Measurements from ENCODE around the gene ANXA5. TPM values are rescaled to one million over a fixed set of nuclear protein-coding genes. Genes with fewer than 3 reads are reported as not detected.
A peak's percentile ranks its signal among the peaks of the same experiment; 100 is the strongest.
"Not testable (repeated sequence)": the region's sequence is repeated elsewhere in the genome, so short reads cannot be mapped to it uniquely, and the experiment has no call there.

The ANXA5 gene
- total RNA-seq, 1 experiment from 2014 or later, result 442 TPM

DNA sequence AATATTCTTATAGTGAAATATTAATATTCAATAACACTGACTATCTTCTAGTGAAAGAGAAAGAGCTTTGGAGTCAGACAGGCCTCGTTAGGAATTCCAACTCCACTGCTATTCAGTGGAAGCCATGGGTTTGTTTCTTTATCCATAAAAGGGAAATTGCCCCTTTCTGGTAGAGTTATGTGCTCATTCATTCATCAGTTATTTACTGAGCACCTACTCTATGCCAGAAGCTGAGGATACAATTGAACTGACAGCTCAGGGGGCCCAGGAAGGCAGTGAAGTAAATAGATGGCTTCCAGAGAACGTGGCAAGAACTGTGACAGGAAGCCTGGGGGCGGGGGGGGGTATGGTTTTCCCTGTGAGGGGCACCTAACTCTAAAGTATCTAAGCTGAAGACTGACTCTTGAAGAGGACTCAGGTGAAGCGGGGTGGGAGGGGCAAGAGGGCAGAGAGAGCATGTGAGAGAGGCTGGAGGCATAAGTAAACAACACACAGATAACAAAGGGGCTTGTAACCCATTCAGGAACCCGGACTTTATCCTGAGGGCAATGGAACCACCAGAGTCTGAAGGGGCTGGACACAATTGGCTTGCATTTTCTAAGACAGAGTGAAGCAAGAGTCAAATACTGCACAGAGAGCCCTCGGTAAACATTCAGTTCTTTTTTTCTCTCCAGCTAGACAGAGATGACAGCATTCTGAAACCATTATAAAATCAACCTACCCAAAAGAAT is 20.3 kb downstream of the ANXA5 start:
- no peaks in the 10 kb centered on the region for H3K27me3 ChIP-seq
- H3K9me3 ChIP-seq (replicated peaks), result no peaks in the 10 kb centered on the region
- no peak for DNase-seq
- no peak overlapping the region for H3K4me3 ChIP-seq
- no peaks in the 10 kb centered on the region for H3K4me1 ChIP-seq
- H3K36me3 ChIP-seq, result peaks cover 90% of the 10 kb centered on the region
- H3K27ac ChIP-seq, result no peak overlapping the region

- Histone ChIP-seq H3K4me3 (no peak overlapping the region), H3K4me1 (no peaks in the 10 kb centered on the region), H3K36me3 (peaks cover 90% of the 10 kb centered on the region), H3K9me3 (replicated peaks) (no peaks in the 10 kb centered on the region), H3K27ac (no peak overlapping the region), H3K27me3 (no peaks in the 10 kb centered on the region)
- no peak for DNase-seq
Measured at GRCh38 chr4:121675715-121676114, 21.1 kb downstream of the ANXA5 start.

DNA sequence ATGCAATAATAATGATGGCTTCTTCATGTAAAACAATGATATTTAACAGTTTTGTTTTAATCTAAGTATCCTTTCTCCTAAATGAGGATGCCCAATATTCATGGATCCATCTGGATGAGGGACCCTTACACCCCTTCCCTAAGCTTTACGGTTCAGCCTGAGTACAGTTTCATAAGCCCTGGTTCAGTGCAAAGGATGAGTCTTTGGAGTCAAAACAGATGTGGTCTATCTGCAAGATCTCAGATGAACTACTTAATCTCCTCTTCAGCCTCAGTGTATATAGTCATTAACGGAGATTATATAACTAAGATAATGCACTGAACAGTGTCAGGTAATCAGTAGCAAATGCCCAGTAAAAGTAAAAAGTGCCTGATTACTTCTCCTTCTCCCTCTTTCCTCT is 22.1 kb downstream of the ANXA5 start:
- peaks cover 90% of the 10 kb centered on the region for H3K36me3 ChIP-seq
- H3K27me3 ChIP-seq, result no peaks in the 10 kb centered on the region
- no peak overlapping the region for H3K4me3 ChIP-seq

DNA sequence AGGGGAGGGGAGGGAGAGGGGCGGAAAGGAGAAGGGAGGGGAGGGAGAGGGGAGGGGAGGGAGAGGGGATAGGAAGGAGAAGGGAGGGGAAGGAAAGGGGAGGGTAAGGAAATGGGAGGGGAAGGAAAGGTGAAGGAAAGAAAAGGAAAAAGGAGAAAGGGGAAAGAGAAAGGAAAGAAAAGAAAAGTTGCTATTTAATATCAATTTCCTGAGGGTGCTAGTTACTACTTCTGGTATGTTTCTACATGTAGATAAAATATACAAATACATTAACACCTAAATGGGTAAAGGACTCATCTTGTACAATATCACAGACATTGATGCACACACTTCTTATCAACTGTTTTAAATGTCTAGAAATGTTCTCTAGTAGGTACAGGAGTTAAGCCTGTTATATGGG is 22.6 kb downstream of the ANXA5 start:
- H3K4me1 ChIP-seq, result no peaks in the 10 kb centered on the region
- no peaks in the 10 kb centered on the region for H3K27me3 ChIP-seq
- DNase-seq, result no peak
- no peak overlapping the region for H3K4me3 ChIP-seq
- H3K27ac ChIP-seq, result no peak overlapping the region
- H3K36me3 ChIP-seq, result peaks cover 90% of the 10 kb centered on the region
- H3K9me3 ChIP-seq (replicated peaks), result no peaks in the 10 kb centered on the region

More for the DNA sequence above, 22.1 kb downstream of the ANXA5 start:
- Histone ChIP-seq H3K9me3 (replicated peaks) (no peaks in the 10 kb centered on the region), H3K4me1 (no peaks in the 10 kb centered on the region), H3K27ac (no peak overlapping the region)
- DNase-seq, result no peak

GRCh38 chr4:121669163-121669550 is 27.6 kb downstream of the ANXA5 start:
- no peaks in the 10 kb centered on the region for H3K4me1 ChIP-seq

GRCh38 chr4:121668368-121669162 is 28.2 kb downstream of the ANXA5 start:
- Histone ChIP-seq H3K27ac (no peak overlapping the region), H3K4me1 (no peaks in the 10 kb centered on the region), H3K27me3 (no peaks in the 10 kb centered on the region), H3K9me3 (replicated peaks) (no peaks in the 10 kb centered on the region), H3K36me3 (peaks cover 79% of the 10 kb centered on the region), H3K4me3 (no peak overlapping the region)
- DNase-seq, result no peak

More at GRCh38 chr4:121669163-121669550, 27.6 kb downstream of the ANXA5 start:
- Histone ChIP-seq H3K9me3 (replicated peaks) (no peaks in the 10 kb centered on the region), H3K4me3 (no peak overlapping the region), H3K27me3 (no peaks in the 10 kb centered on the region), H3K36me3 (peaks cover 82% of the 10 kb centered on the region), H3K27ac (no peak overlapping the region)
- DNase-seq, result no peak

DNA sequence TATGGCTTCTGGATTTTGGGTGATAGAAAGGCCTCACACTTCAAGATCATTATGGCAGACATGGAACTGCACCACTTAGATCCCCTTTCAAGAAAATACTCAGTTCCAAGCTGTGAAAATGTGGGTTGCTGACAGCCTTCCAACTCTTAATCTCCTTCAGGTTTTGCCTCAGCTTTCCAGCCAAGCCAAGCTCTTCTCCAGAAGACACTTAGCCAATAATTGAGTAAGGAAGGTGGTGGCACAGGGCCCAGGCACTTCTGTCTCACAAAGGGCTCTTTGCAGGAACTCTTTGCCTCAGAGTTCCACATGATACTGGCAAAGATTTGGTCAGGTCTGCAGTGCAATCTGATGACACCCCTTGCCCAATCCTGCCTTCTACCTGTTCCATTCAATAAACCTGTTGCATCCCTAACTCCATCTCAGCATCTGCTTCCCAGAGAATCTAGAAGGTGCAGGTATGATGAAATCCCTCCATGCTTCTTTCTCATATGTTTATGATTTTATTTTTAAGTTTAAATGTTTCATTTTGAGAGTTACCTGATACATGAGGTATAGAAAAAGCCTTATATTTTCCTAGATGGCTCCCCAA is 30.6 kb downstream of the ANXA5 start:
- Histone ChIP-seq H3K27ac (no peak overlapping the region), H3K4me1 (no peaks in the 10 kb centered on the region), H3K4me3 (no peak overlapping the region), H3K27me3 (no peaks in the 10 kb centered on the region), H3K36me3 (peaks cover 55% of the 10 kb centered on the region), H3K9me3 (replicated peaks) (no peaks in the 10 kb centered on the region)
- DNase-seq, result no peak

GRCh38 chr4:121665371-121665770 is 31.4 kb downstream of the ANXA5 start:
- Histone ChIP-seq H3K4me1 (no peaks in the 10 kb centered on the region), H3K27me3 (no peaks in the 10 kb centered on the region), H3K36me3 (peaks cover 47% of the 10 kb centered on the region), H3K9me3 (replicated peaks) (no peaks in the 10 kb centered on the region), H3K4me3 (no peak overlapping the region), H3K27ac (no peak overlapping the region)
- no peak for DNase-seq

DNA sequence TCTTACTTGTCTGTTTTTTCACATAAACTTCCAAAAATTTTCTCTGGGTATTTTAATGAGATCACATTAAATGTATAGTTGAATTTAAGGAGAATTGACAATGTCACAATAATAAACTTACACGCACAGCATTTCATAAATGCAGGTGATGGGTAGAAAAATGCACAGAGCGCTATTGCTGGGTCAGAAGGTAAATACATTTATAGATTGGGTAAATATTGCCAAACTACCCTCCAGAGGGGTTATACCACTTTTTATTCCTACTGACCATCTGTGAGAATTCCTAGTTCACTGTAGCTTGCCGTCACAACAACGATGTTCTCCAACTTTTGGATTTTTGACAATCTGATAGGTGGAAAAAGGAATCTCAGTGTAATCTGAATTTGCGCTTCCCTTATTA is 34.6 kb downstream of the ANXA5 start:
- no peak for DNase-seq
- no peaks in the 10 kb centered on the region for H3K27me3 ChIP-seq
- peaks cover 16% of the 10 kb centered on the region for H3K36me3 ChIP-seq
- no peaks in the 10 kb centered on the region for H3K9me3 ChIP-seq (replicated peaks)
- no peaks in the 10 kb centered on the region for H3K4me1 ChIP-seq
- no peak overlapping the region for H3K27ac ChIP-seq
- no peak overlapping the region for H3K4me3 ChIP-seq

GRCh38 chr4:121660175-121660933 is 36.4 kb downstream of the ANXA5 start:
- H3K27me3 ChIP-seq; H3K4me3 ChIP-seq; H3K9me3 ChIP-seq (replicated peaks); DNase-seq; H3K4me1 ChIP-seq; H3K36me3 ChIP-seq; H3K27ac ChIP-seq: not testable (repeated sequence)

DNA sequence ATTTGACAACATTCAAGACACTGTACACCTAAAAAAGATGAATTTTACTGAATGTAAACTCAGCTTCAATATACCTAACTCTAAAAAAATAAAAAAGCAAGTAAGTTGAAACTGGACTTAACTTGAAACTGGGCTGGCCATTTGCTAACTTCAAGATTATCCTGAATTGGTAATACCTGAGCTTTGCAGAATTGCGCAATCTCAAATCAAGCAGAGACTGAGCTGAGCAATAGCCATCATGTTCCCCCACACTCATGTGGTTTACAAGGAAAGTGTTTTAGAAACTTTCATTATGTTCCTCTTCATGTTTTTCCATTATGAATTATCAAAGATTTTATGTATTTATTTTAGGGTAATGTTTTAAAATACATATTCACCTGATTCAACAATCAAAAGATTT is 38.7 kb downstream of the ANXA5 start:
- Histone ChIP-seq H3K36me3 (no peaks in the 10 kb centered on the region), H3K27ac (no peak overlapping the region), H3K9me3 (replicated peaks) (no peaks in the 10 kb centered on the region), H3K27me3 (no peaks in the 10 kb centered on the region), H3K4me1 (no peaks in the 10 kb centered on the region), H3K4me3 (no peak overlapping the region)
- DNase-seq, result no peak

DNA sequence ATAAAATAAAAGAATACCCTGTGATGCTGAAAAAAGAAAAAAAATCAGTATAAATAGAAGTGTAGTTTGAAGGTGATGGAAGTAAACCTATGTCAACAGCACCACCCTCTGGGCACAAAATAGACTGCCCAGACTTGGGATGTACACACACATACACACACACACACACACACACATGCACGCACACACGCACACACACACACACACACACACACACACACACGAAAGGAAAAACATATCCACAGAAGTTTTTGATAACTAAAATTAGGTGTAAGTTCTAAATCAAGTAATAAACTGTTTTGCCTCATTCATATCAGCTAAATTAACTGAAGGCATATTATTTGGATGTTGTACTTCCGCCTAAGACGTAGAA is 40.5 kb downstream of the ANXA5 start:
- Histone ChIP-seq H3K27me3 (no peaks in the 10 kb centered on the region), H3K4me1 (no peaks in the 10 kb centered on the region), H3K27ac (no peak overlapping the region), H3K9me3 (replicated peaks) (no peaks in the 10 kb centered on the region), H3K4me3 (no peak overlapping the region), H3K36me3 (no peaks in the 10 kb centered on the region)
- peak; percentile 53 to 61 for DNase-seq

- DNase-seq, result no peak
Measured at GRCh38 chr4:121655320-121656268, 41.2 kb downstream of the ANXA5 start.

GRCh38 chr4:121654738-121655137 is 42.0 kb downstream of the ANXA5 start:
- no peaks in the 10 kb centered on the region for H3K27me3 ChIP-seq
- H3K27ac ChIP-seq, result no peak overlapping the region
- H3K4me3 ChIP-seq, result no peak overlapping the region
- no peaks in the 10 kb centered on the region for H3K36me3 ChIP-seq
- no peaks in the 10 kb centered on the region for H3K4me1 ChIP-seq
- no peaks in the 10 kb centered on the region for H3K9me3 ChIP-seq (replicated peaks)
- no peak for DNase-seq

More at GRCh38 chr4:121655320-121656268, 41.2 kb downstream of the ANXA5 start:
- Histone ChIP-seq H3K4me3 (no peak overlapping the region), H3K9me3 (replicated peaks) (no peaks in the 10 kb centered on the region), H3K36me3 (no peaks in the 10 kb centered on the region), H3K27ac (no peak overlapping the region), H3K4me1 (no peaks in the 10 kb centered on the region), H3K27me3 (no peaks in the 10 kb centered on the region)

Measured in SJCRH30 (cell line).